Endothelial cell of umbilical vein (primary cell): ENCODE data around the gene LRRC71. TPM values are rescaled to one million over a fixed set of nuclear protein-coding genes. Genes with fewer than 3 reads are reported as not detected.

Experiments
- BruUV-seq: library from RNA; stranded (reverse); fragments of 400-500 nt; replicated peaks from 2 replicates; lab custom pipeline; 2021; lab: Mats Ljungman, UMichigan
- CTCF ChIA-PET: fragments of 300-600, 350-600 bp; sonication (Branson Sonifier 250); formaldehyde crosslinking; loops from one replicate; lab custom pipeline; 2021; ENCODE audit warnings: antibody characterized with exemption, inconsistent platforms; lab: Charles Lee
- POLR2A ChIA-PET: fragments of 300-600, 350-600 bp; sonication (Branson Sonifier 250); formaldehyde crosslinking; loops from one replicate; lab custom pipeline; 2021; ENCODE audit warnings: antibody characterized with exemption, inconsistent platforms; lab: Charles Lee
- DNase-seq: peaks from one replicate; pipeline ENCODE4 v3.0.0-alpha.2; 2011; ENCODE audit warnings: low read depth, low spot score
- FAIRE-seq: peaks from 2 replicates; lab custom pipeline; 2011; peaks lifted over from hg19 to GRCh38; lab: Jason Lieb, UNC
- H2AFZ ChIP-seq: 2 replicates; pipeline ENCODE4 v1.6.0; 2012; ENCODE audit warnings: low read depth, low read length, control low read depth, inconsistent platforms
- H3K27ac ChIP-seq: 2 replicates; pipeline ENCODE4 v1.5.1; 2011; ENCODE audit warnings: low read depth, mild to moderate bottlenecking, control low read depth, low read length, moderate library complexity; ENCODE audit not compliant: insufficient read depth
- H3K27me3 ChIP-seq, 2 experiments: 2 replicates each; pipeline versions ENCODE4 v1.6.0 to v1.6.1; 2011; ENCODE audit warnings: low read length in 2 of 2, mixed read lengths in 1 of 2; ENCODE audit not compliant: control insufficient read depth in 2 of 2, insufficient read depth in 2 of 2
- H3K36me3 ChIP-seq, 2 experiments: 2 replicates in 1 of 2; 3 replicates in 1 of 2; pipeline ENCODE4 v1.5.1; 2011; ENCODE audit warnings: low read length in 2 of 2, mild to moderate bottlenecking in 1 of 2, moderate library complexity in 1 of 2; ENCODE audit not compliant: control insufficient read depth in 2 of 2, insufficient read depth in 2 of 2; ENCODE audit errors: extremely low read depth in 1 of 2
- H3K4me1 ChIP-seq: 3 replicates; pipeline ENCODE4 v1.5.1; 2011; ENCODE audit warnings: mild to moderate bottlenecking, low read length; ENCODE audit not compliant: control insufficient read depth, insufficient read depth; ENCODE audit errors: extremely low read depth
- H3K4me2 ChIP-seq: 2 replicates; pipeline ENCODE4 v1.6.1; 2011; ENCODE audit warnings: low read length, control low read depth, mixed read lengths; ENCODE audit not compliant: insufficient read depth
- H3K4me3 ChIP-seq, 3 experiments: fragments of 200-600 bp in 1 of 3; sonication (generic), shearing (Covaris generic) in 1 of 3; replicated peaks in 1 of 3; 2 replicates each; pipeline ENCODE4 v1.5.1; 2011 to 2016; ENCODE audit warnings: control low read depth in 3 of 3, low read length in 3 of 3, mild to moderate bottlenecking in 2 of 3, inconsistent platforms in 1 of 3, low read depth in 1 of 3, moderate library complexity in 1 of 3; ENCODE audit not compliant: insufficient read depth in 1 of 3
- H3K79me2 ChIP-seq: 2 replicates; pipeline ENCODE4 v1.6.0; 2012; ENCODE audit warnings: low read length, inconsistent platforms; ENCODE audit not compliant: control insufficient read depth, insufficient read depth
- H3K9ac ChIP-seq: replicated peaks from 2 replicates; pipeline ENCODE3; 2011; ENCODE audit warnings: low read length, control low read depth; ENCODE audit not compliant: insufficient read depth; ENCODE audit errors: extremely low read depth
- H3K9me1 ChIP-seq: replicated peaks from 3 replicates; pipeline ENCODE4 v1.6.0; 2011; ENCODE audit warnings: mild to moderate bottlenecking, low read length; ENCODE audit not compliant: control insufficient read depth, insufficient read depth; ENCODE audit errors: extremely low read depth
- H3K9me3 ChIP-seq: replicated peaks from 2 replicates; pipeline ENCODE4 v1.5.1; 2012; ENCODE audit warnings: low read length, inconsistent platforms; ENCODE audit not compliant: control insufficient read depth, insufficient read depth
- H4K20me1 ChIP-seq: replicated peaks from 2 replicates; pipeline ENCODE3; 2011; ENCODE audit warnings: mild to moderate bottlenecking, low read length; ENCODE audit not compliant: control insufficient read depth, insufficient read depth; ENCODE audit errors: extremely low read depth
- CTCF ChIP-seq, 2 donors: IDR thresholded peaks; 1 replicate in 1 of 2; 2 replicates in 1 of 2; pipeline ENCODE4 v1.5.1; 2011; ENCODE audit warnings: low read length in 2 of 2, mild to moderate bottlenecking in 2 of 2, moderate library complexity in 2 of 2, control low read depth in 1 of 2, inconsistent platforms in 1 of 2, low read depth in 1 of 2; ENCODE audit not compliant: insufficient read depth in 1 of 2; ENCODE audit errors: extremely low read depth in 1 of 2
- FOS ChIP-seq: IDR thresholded peaks from 2 replicates; pipeline ENCODE4 v1.6.1; 2011; ENCODE audit warnings: mild to moderate bottlenecking, low read length, moderate library complexity, borderline replicate concordance; ENCODE audit not compliant: insufficient read depth
- JUN ChIP-seq: IDR thresholded peaks from 2 replicates; pipeline ENCODE4 v1.6.1; 2011; ENCODE audit warnings: borderline replicate concordance, low read depth; ENCODE audit not compliant: insufficient read length, insufficient read depth
- MAX ChIP-seq: IDR thresholded peaks from 2 replicates; pipeline ENCODE4 v1.6.1; 2011; ENCODE audit not compliant: insufficient read depth, insufficient read length
- POLR2AphosphoS5 ChIP-seq: IDR thresholded peaks from 2 replicates; pipeline ENCODE4 v1.6.1; 2012; ENCODE audit warnings: low read depth, mild to moderate bottlenecking, control low read depth, low read length, moderate library complexity; ENCODE audit not compliant: insufficient read depth
- dilution Hi-C: fragments of 300-500 bp; cut with MboI; formaldehyde crosslinking; loops from one replicate; pipeline ENCODE4 v1.15.0; 2019; ENCODE audit warnings: low sequenced_read_pairs; ENCODE audit not compliant: extremely low pct_ligation_motif_present
- intact Hi-C: fragments of 100-400 bp; cut with micrococcal nuclease; formaldehyde crosslinking; loops from one replicate; pipeline ENCODE4 v1.10.0; 2022
- polyA plus RNA-seq, 4 experiments: library from polyadenylated mRNA; depleted of rRNA in 3 of 4; stranded (reverse) in 3 of 4; unstranded in 1 of 4; fragments of >200 nt; gene quantifications; 2 replicates each; pipeline versions ENCODE4 v1.2.1 to v1.2.3, GENCODE V29; 2011 to 2012; ENCODE audit warnings: missing spikeins in 1 of 4
- total RNA-seq: library from RNA; stranded (reverse); gene quantifications from 2 replicates; pipeline ENCODE4 v1.2.3, GENCODE V29; 2021

The LRRC71 gene
- total and polyA plus RNA-seq, 2 donors (not counting 3 experiments of a cell fraction or from before 2014, with no cell fraction given) = 0.35 to 0.66 TPM

GRCh38 chr1:156909671-156910070 lies 10.8 kb upstream of the LRRC71 start:
- FAIRE-seq (no peak), DNase-seq (no peak)
- POLR2A ChIA-PET = no interaction called here
- H4K20me1 ChIP-seq = no peaks in the 10 kb centered on the region
- no peak overlapping the region for H3K27ac ChIP-seq
- CTCF ChIA-PET = interaction anchor here (0.9 to 3.1 kb wide), 5 partner anchors 11 to 20 kb away, joined by 3 to 20 read pairs (median 8); partner anchors contain the start of genes LRRC71 and PEAR1
- no peak overlapping the region for H3K4me3 ChIP-seq
- H3K27me3 ChIP-seq = no peaks in the 10 kb centered on the region
- H3K36me3 ChIP-seq = peaks cover 19 to 70% of the 10 kb centered on the region in 2 experiments
- H3K9me1 ChIP-seq = no peaks in the 10 kb centered on the region
- no peaks in the 10 kb centered on the region for H3K9me3 ChIP-seq
- H2AFZ ChIP-seq = no peak overlapping the region
- no peak overlapping the region for H3K9ac ChIP-seq
- peaks cover 46% of the 10 kb centered on the region for H3K79me2 ChIP-seq
- TF ChIP-seq MAX = no peak
- TF ChIP-seq JUN = no peak
- no peak for TF ChIP-seq POLR2AphosphoS5
- no TSS peak for BruUV-seq
- H3K4me2 ChIP-seq = no peak overlapping the region
- intact Hi-C loops = no loop called here
- peaks cover 27% of the 10 kb centered on the region for H3K4me1 ChIP-seq
- dilution Hi-C loops = no loop called here

- Histone ChIP-seq H3K9me1 (no peaks in the 10 kb centered on the region), H3K27me3 (no peaks in the 10 kb centered on the region), H3K9me3 (no peaks in the 10 kb centered on the region), H2AFZ (no peak overlapping the region), H3K9ac (no peak overlapping the region), H3K4me3 (no peak overlapping the region), H3K79me2 (peaks cover 39% of the 10 kb centered on the region), H3K27ac (no peak overlapping the region), H3K4me2 (no peak overlapping the region), H3K4me1 (peaks cover 24% of the 10 kb centered on the region), H3K36me3 (peaks cover 19 to 75% of the 10 kb centered on the region in 2 experiments), H4K20me1 (no peaks in the 10 kb centered on the region)
- no TSS peak for BruUV-seq
- intact Hi-C loops = no loop called here
- DNase-seq = no peak
- peak; percentile 18 for FAIRE-seq
- ChIA-PET POLR2A (no interaction called here), CTCF (interaction anchor here (1.0 to 3.1 kb wide), 7 partner anchors 9 to 53 kb away, joined by 4 to 20 read pairs (median 8); partner anchors contain the start of genes LRRC71 and PEAR1)
- dilution Hi-C loops = no loop called here
- TF ChIP-seq CTCF (IDR thresholded peaks at IDR 0.05; ENCODE audit: extremely low read depth in 1 of 2, insufficient read depth in 1 of 2, low read depth in 1 of 2, low read length in 2 of 2) (peak; percentile 55 to 83), FOS (no peak)
Measured at GRCh38 chr1:156910309-156910782, 10.1 kb upstream of the LRRC71 start.
